ENCODE data around the gene FLNB.

DNA sequence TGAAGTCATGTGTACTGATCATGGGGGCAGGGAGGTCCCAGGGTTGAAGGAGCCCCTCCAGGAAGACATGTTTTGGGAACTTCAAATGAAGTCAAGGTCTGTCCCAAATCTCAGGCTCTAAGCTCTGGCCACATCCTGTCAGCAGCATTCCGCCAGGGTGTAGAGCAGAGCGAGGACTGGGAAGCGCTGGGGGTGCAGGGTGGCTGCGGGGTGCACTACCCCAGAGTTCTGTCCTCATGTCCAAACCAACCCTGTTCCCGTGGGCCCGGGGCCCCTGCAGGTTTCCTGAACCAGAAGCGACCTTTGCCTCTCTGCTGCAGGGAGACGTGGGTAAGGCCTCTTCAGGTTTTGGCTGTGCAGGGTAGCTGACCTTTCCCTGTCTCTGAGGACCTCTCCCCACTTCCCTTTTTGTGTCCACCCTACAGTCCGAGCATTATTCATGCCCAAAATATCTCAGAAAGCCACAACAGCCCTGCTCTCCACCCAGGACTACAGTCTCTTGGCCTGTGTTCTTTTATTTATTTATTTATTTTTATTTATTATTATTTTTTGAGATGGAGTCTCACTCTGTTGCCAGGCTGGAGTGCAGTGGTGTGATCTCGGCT is 26.6 kb upstream of the FLNB start:
- TF ChIP-seq BACH2 (CRISPR knock-in tag; IDR thresholded peaks at IDR 0.05; ENCODE audit: borderline replicate concordance) (no peak), ARNTL (CRISPR knock-in tag; IDR thresholded peaks at IDR 0.05; ENCODE audit: borderline replicate concordance, low read depth) (no peak), ZFP30 (CRISPR knock-in tag; IDR thresholded peaks at IDR 0.05) (no peak), CSDC2 (CRISPR knock-in tag; IDR thresholded peaks at IDR 0.05) (no peak), TCF4 (CRISPR knock-in tag; IDR thresholded peaks at IDR 0.05; ENCODE audit: borderline replicate concordance) (no peak), ZNF565 (CRISPR knock-in tag; conservative IDR thresholded peaks at IDR 0.05; ENCODE audit: low read depth) (no peak), ZNF8 (CRISPR knock-in tag; IDR thresholded peaks at IDR 0.05) (no peak), RARB (CRISPR knock-in tag; IDR thresholded peaks at IDR 0.05) (no peak), OSR1 (CRISPR knock-in tag; IDR thresholded peaks at IDR 0.05) (no peak)
- TF ChIP-seq, protein P1, sequence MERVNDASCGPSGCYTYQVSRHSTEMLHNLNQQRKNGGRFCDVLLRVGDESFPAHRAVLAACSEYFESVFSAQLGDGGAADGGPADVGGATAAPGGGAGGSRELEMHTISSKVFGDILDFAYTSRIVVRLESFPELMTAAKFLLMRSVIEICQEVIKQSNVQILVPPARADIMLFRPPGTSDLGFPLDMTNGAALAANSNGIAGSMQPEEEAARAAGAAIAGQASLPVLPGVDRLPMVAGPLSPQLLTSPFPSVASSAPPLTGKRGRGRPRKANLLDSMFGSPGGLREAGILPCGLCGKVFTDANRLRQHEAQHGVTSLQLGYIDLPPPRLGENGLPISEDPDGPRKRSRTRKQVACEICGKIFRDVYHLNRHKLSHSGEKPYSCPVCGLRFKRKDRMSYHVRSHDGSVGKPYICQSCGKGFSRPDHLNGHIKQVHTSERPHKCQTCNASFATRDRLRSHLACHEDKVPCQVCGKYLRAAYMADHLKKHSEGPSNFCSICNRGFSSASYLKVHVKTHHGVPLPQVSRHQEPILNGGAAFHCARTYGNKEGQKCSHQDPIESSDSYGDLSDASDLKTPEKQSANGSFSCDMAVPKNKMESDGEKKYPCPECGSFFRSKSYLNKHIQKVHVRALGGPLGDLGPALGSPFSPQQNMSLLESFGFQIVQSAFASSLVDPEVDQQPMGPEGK (CRISPR knock-in tag; IDR thresholded peaks at IDR 0.05; ENCODE audit: borderline replicate concordance), result no peak
- TF ChIP-seq, protein P2, sequence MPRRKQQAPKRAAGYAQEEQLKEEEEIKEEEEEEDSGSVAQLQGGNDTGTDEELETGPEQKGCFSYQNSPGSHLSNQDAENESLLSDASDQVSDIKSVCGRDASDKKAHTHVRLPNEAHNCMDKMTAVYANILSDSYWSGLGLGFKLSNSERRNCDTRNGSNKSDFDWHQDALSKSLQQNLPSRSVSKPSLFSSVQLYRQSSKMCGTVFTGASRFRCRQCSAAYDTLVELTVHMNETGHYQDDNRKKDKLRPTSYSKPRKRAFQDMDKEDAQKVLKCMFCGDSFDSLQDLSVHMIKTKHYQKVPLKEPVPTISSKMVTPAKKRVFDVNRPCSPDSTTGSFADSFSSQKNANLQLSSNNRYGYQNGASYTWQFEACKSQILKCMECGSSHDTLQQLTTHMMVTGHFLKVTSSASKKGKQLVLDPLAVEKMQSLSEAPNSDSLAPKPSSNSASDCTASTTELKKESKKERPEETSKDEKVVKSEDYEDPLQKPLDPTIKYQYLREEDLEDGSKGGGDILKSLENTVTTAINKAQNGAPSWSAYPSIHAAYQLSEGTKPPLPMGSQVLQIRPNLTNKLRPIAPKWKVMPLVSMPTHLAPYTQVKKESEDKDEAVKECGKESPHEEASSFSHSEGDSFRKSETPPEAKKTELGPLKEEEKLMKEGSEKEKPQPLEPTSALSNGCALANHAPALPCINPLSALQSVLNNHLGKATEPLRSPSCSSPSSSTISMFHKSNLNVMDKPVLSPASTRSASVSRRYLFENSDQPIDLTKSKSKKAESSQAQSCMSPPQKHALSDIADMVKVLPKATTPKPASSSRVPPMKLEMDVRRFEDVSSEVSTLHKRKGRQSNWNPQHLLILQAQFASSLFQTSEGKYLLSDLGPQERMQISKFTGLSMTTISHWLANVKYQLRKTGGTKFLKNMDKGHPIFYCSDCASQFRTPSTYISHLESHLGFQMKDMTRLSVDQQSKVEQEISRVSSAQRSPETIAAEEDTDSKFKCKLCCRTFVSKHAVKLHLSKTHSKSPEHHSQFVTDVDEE (CRISPR knock-in tag; IDR thresholded peaks at IDR 0.05), result no peak
- TF ChIP-seq, protein P3, sequence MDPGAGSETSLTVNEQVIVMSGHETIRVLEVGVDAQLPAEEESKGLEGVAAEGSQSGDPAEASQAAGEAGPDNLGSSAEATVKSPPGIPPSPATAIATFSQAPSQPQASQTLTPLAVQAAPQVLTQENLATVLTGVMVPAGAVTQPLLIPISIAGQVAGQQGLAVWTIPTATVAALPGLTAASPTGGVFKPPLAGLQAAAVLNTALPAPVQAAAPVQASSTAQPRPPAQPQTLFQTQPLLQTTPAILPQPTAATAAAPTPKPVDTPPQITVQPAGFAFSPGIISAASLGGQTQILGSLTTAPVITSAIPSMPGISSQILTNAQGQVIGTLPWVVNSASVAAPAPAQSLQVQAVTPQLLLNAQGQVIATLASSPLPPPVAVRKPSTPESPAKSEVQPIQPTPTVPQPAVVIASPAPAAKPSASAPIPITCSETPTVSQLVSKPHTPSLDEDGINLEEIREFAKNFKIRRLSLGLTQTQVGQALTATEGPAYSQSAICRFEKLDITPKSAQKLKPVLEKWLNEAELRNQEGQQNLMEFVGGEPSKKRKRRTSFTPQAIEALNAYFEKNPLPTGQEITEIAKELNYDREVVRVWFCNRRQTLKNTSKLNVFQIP (CRISPR knock-in tag; IDR thresholded peaks at IDR 0.05; ENCODE audit: borderline replicate concordance, low read depth), result no peak

All from SK-N-SH treated with all-trans-retinoic acid at 6 μM for 48 hours (cell line).